A673 (cell line): ENCODE results near the gene ACER1. TPM values are rescaled to one million over a fixed set of nuclear protein-coding genes. Genes with fewer than 3 reads are reported as not detected.

Experiments
- BruUV-seq: library from RNA; stranded (reverse); fragments of 400-500 nt; replicated peaks from 2 replicates; lab custom pipeline; 2021; lab: Mats Ljungman, UMichigan
- CTCF ChIA-PET: fragments of 300-600 bp; sonication (Branson Sonifier 250); formaldehyde crosslinking; loops from one replicate; lab custom pipeline; 2022; ENCODE audit warnings: antibody characterized with exemption; lab: Charles Lee
- POLR2A ChIA-PET: fragments of 300-600 bp; sonication (Branson Sonifier 250); formaldehyde crosslinking; loops from one replicate; lab custom pipeline; 2022; ENCODE audit warnings: antibody characterized with exemption; ENCODE audit not compliant: low non-redundant PET; lab: Charles Lee
- DNase-seq: peaks from one replicate; pipeline ENCODE4 v3.0.0-alpha.2; 2015; ENCODE audit warnings: low spot score
- H3K27ac ChIP-seq: fragments of 200-600 bp; sonication (generic); 2 replicates; pipeline ENCODE4 v1.5.1; 2016; ENCODE audit warnings: mixed run types, low read depth, mild to moderate bottlenecking, mixed read lengths, antibody characterized with exemption, low read length; ENCODE audit not compliant: poor library complexity, severe bottlenecking
- H3K27me3 ChIP-seq: fragments of 200-600 bp; sonication (generic); replicated peaks from 2 replicates; pipeline ENCODE4 v1.6.1; 2017; ENCODE audit warnings: mixed run types, low read depth, mild to moderate bottlenecking, mixed read lengths, antibody characterized with exemption, low read length; ENCODE audit not compliant: insufficient read depth, poor library complexity
- H3K36me3 ChIP-seq: fragments of 200-600 bp; sonication (generic); 2 replicates; pipeline ENCODE4 v1.6.1; 2016; ENCODE audit warnings: mixed run types, mild to moderate bottlenecking, mixed read lengths, antibody characterized with exemption, low read length; ENCODE audit not compliant: insufficient read depth, poor library complexity, severe bottlenecking
- H3K4me1 ChIP-seq: fragments of 200-600 bp; sonication (generic); 2 replicates; pipeline ENCODE4 v1.6.1; 2017; ENCODE audit warnings: mixed run types, mild to moderate bottlenecking, mixed read lengths, antibody characterized with exemption, low read length; ENCODE audit not compliant: insufficient read depth, poor library complexity, severe bottlenecking
- H3K4me3 ChIP-seq: fragments of 200-600 bp; sonication (generic); 2 replicates; pipeline ENCODE4 v1.5.1; 2016; ENCODE audit warnings: low read depth, mixed run types, mild to moderate bottlenecking, mixed read lengths, low read length; ENCODE audit not compliant: poor library complexity, severe bottlenecking
- H3K9me3 ChIP-seq: fragments of 200-600 bp; sonication (generic); 2 replicates; pipeline ENCODE4 v1.6.1; 2016; ENCODE audit warnings: mixed run types, low read depth, mild to moderate bottlenecking, mixed read lengths, antibody characterized with exemption, low read length; ENCODE audit not compliant: poor library complexity, severe bottlenecking
- EZH2 ChIP-seq: fragments of 200-600 bp; sonication (generic); IDR thresholded peaks from 2 replicates; pipeline ENCODE4 v1.6.1; 2017; ENCODE audit warnings: borderline replicate concordance, low read depth, mild to moderate bottlenecking, mixed read lengths, antibody characterized with exemption, low read length; ENCODE audit not compliant: poor library complexity, severe bottlenecking
- intact Hi-C: fragments of 100-400 bp; cut with micrococcal nuclease; formaldehyde crosslinking; loops from one replicate; pipeline ENCODE4 v1.10.0; 2022; ENCODE audit not compliant: unreplicated experiment
- total RNA-seq: library from RNA; stranded (reverse); gene quantifications from 2 replicates; pipeline ENCODE4 v1.2.3, GENCODE V29; 2021
- TF ChIP-seq, protein P1 (sequence below): fragments of 300-800, 200-600 bp; sonication (generic); conservative IDR thresholded peaks from 2 replicates; pipeline ENCODE4 v1.5.1; 2017; ENCODE audit warnings: low read depth, mild to moderate bottlenecking, antibody characterized with exemption, low read length, moderate library complexity, mixed read lengths

Gene ACER1
- total RNA-seq, 1 experiment from 2014 or later: not detected

GRCh38 chr19:6268382-6268771, 65.0 kb downstream of the ACER1 start:
- DNase-seq: no peak
- Histone ChIP-seq H3K27me3 (no peaks in the 10 kb centered on the region), H3K4me1 (peaks cover 10% of the 10 kb centered on the region), H3K36me3 (peaks cover 15% of the 10 kb centered on the region), H3K4me3 (no peak overlapping the region), H3K9me3 (no peaks in the 10 kb centered on the region), H3K27ac (no peak overlapping the region)
- TF ChIP-seq, protein P1, sequence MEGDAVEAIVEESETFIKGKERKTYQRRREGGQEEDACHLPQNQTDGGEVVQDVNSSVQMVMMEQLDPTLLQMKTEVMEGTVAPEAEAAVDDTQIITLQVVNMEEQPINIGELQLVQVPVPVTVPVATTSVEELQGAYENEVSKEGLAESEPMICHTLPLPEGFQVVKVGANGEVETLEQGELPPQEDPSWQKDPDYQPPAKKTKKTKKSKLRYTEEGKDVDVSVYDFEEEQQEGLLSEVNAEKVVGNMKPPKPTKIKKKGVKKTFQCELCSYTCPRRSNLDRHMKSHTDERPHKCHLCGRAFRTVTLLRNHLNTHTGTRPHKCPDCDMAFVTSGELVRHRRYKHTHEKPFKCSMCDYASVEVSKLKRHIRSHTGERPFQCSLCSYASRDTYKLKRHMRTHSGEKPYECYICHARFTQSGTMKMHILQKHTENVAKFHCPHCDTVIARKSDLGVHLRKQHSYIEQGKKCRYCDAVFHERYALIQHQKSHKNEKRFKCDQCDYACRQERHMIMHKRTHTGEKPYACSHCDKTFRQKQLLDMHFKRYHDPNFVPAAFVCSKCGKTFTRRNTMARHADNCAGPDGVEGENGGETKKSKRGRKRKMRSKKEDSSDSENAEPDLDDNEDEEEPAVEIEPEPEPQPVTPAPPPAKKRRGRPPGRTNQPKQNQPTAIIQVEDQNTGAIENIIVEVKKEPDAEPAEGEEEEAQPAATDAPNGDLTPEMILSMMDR: no peak
- no peak for TF ChIP-seq EZH2
- intact Hi-C loops: no loop called here
- POLR2A ChIA-PET: no interaction called here
- BruUV-seq: no TSS peak
- CTCF ChIA-PET: no interaction called here

- H3K9me3 ChIP-seq: no peaks in the 10 kb centered on the region
- intact Hi-C loops: no loop called here
Measured at GRCh38 chr19:6267552-6268381, 65.6 kb downstream of the ACER1 start.

GRCh38 chr19:6264803-6265202, 68.6 kb downstream of the ACER1 start:
- intact Hi-C loops: no loop called here
- Histone ChIP-seq H3K9me3 (no peaks in the 10 kb centered on the region), H3K27me3 (no peaks in the 10 kb centered on the region), H3K4me3 (no peak overlapping the region), H3K4me1 (peaks cover 10% of the 10 kb centered on the region), H3K27ac (peak overlapping the region; percentile 22), H3K36me3 (peaks cover 29% of the 10 kb centered on the region)
- POLR2A ChIA-PET: no interaction called here
- CTCF ChIA-PET: interaction anchor here (0.6 kb wide), 1 partner anchor 102 kb away, joined by 3 read pairs; no protein-coding TSS in a partner anchor
- TF ChIP-seq, protein P1: no peak
- TF ChIP-seq EZH2: no peak
- no TSS peak for BruUV-seq
- no peak for DNase-seq

More at GRCh38 chr19:6267552-6268381, 65.6 kb downstream of the ACER1 start:
- no peak for DNase-seq
- CTCF ChIA-PET: interaction anchor here (0.7 kb wide), 1 partner anchor 49 kb away, joined by 3 read pairs; no protein-coding TSS in a partner anchor
- BruUV-seq: no TSS peak
- H3K4me1 ChIP-seq: peaks cover 10% of the 10 kb centered on the region
- no peaks in the 10 kb centered on the region for H3K27me3 ChIP-seq
- H3K27ac ChIP-seq: no peak overlapping the region
- TF ChIP-seq, protein P1: no peak
- TF ChIP-seq EZH2: no peak
- POLR2A ChIA-PET: no interaction called here
- no peak overlapping the region for H3K4me3 ChIP-seq
- H3K36me3 ChIP-seq: peaks cover 15% of the 10 kb centered on the region
